GM19397 (cell line): ENCODE results near the gene HSPA1A.

Experiments used
- ATAC-seq: cut with Tn5 transposase; IDR thresholded peaks from one replicate; pipeline ENCODE4 v1.9.1; 2021; ENCODE audit warnings: mild to moderate bottlenecking, moderate library complexity; ENCODE audit not compliant: unreplicated experiment

Gene HSPA1A

GRCh38 chr6:31815025-31815838 is at the start of gene HSPA1A, which contains the start of gene HSPA1L:
TSS of gene HSPA1A (plus strand) at chr6:31815543. CDS start at chr6:31815757, 214 bp downstream.
TSS of gene HSPA1L (minus strand) at chr6:31815283. CDS start at chr6:31811972, 3,311 bp downstream.
- ATAC-seq, result no peak

DNA sequence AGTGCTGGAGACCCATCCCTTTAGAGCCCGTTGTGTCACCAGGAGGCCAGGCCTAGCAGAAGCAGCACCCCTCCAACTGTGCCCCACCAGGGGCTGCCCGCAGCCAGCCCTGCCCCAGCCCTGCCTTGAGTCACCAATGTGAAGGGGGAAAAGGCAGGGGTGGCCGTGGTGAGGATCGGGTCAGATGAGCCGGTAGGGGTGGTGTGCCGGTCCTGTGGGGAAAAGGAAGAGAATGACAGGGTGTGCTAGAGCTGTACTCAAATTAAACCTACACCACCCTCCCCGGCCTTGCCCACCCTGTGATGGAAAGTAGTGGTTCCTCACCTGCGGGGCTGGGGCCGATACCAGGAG is 49.8 kb upstream of the HSPA1A start:
- ATAC-seq, result no peak

DNA sequence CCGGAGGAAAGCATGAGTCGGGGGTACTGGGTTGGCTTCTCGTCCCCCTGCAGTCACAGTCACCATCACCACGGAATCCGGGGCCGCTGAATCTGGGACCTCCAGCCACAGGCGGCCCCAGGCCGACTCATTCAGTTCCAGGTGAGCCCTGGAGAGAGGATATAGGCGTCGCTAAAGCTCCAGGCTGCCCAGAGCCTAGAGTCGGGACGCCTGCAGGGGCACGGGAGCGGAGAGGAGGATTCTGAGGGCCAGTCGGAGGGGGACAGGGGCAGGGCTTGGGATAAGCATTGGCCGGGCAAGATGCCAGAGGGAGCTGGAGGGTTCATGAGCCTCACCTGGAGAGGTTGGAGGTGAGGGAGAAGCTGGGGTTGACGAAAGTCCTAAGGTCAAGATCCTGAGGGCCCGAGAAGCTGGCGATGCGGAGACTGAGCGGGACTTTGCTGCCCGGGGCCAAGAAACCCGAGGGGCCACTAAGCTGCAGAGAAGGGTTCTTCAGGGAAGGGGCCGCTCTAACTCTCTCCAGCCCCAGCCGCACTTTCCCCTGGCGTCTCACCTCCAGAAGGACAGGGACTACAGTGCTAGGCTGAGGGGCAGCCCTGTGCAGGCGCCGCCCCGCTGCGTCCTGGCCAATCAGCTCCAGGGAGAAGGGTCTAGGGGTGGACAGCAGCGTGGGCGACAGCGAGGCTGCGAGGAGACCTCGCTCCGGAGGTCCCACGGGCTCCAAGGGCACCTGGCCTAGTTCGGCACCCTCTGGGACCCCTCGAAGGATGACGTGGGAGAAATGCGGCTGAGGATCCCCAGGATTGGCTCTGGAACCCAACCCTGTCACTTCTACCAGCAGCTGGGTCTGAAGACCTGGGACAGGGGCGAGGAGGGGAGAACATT is 49.2 kb upstream of the HSPA1A start:
- ATAC-seq, result no peak

- ATAC-seq, result no peak
These were observed 48.2 kb upstream of the HSPA1A start for GRCh38 chr6:31767096-31767645.

- no peak for ATAC-seq
These were observed 46.7 kb upstream of the HSPA1A start for GRCh38 chr6:31768363-31769257.

DNA sequence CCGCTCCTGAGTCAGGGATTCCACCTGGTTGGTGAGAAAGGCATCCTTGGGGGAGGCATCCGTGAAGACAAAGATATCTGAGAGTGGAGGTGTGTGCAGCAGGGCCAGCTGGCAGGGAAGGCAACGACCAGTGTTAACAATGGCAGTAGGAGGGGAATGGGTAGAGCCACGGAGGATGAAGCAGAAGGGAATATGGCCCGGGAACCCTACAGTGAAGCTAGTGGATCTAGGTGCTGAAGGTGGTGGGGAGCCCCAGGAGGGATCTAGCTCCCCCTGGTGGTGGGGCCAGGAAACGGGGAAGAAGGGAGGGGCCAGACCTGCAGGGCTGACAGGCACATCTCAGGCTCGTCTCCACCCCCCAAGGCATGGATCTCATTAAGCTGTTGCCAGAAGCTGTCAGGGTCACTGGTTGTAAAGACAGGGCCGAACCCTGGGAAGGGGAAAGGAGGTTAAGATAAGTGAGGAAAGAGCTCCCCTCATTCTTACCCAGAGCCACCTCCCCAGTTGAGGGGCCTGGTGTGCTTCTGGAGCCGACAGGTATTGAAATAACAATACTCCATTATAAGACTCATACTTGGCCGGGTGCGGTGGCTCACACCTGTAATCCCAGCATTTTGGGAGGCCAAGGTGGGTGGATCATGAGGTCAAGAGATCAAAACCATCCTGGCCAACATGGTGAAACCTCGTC is 45.5 kb upstream of the HSPA1A start:
- no peak for ATAC-seq

DNA sequence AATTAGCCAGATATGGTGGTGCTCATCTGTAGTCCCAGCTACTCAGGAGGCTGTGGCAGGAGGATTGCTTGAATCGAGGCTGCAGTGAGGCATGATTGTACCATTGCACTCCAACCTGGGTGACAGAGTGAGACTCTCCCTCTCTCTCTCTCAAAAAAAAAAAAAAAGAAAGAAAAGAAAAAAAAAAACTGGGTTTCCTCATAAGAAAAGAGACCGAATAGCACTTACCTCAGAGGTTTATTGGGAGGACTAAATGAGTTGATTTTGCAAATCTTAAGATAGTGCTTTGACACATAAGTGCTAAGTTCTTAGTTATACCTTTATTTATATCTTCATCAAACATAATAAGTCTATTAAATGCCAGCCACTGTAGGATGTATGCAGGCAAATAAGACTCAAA is 44.5 kb upstream of the HSPA1A start:
- no peak for ATAC-seq

- no peak for ATAC-seq
These were observed 43.4 kb upstream of the HSPA1A start for GRCh38 chr6:31771992-31772358.

DNA sequence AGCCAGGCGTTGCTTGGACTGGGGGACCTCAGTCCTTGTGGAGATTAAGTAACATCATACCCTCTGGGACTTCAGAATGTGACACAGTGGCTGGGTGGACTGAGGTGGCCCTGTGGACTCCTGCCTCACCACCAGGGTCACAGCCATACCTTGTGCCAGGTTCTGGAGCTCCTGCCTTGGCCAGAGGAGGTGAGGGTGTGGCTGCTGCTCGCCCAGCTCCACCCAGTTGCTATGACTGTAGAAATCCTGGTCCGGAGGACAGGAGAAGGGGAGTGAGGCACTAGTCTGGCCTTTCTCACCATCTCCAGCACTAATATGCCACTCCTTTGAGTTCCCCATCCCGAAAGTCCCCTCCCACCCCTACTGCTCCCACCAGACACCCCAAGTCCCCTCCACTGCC is 40.2 kb upstream of the HSPA1A start:
- no peak for ATAC-seq

GRCh38 chr6:31775633-31776484 is 39.5 kb upstream of the HSPA1A start:
- ATAC-seq, result no peak

DNA sequence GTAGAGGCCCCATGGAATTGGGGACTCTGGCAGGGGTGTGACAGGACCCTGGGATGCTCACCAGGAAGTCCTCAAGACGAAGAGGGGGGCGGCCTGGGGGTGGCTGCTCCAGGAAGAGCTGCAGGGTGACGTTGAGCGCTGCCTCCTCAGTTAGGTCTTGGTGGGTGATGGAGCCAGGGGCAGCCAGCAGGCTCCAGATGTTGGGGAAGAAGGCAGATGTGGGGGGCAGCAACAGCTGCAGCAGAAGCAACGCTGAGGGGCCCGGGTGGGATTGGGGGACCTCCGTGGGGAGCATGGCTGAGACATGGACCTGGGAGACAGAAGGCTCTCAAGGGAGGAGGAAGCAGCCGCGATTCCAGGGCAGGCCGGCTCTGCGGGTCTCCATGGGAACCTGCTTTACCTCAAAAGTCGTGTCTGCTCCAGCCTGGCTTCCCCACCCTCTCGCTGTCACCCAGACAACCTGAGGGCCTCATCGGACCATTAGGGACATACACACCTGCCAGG is 38.8 kb upstream of the HSPA1A start:
- no peak for ATAC-seq

GRCh38 chr6:31776989-31777666 is 38.2 kb upstream of the HSPA1A start, which contains the start of gene VWA7:
TSS of gene VWA7 (minus strand) at chr6:31777328. CDS start at chr6:31776779, 549 bp downstream.
- ATAC-seq, result no peak

- ATAC-seq, result no peak
These were observed 37.7 kb upstream of the HSPA1A start for GRCh38 chr6:31777667-31778050.

GRCh38 chr6:31778193-31778592 is 37.1 kb upstream of the HSPA1A start:
- no peak for ATAC-seq

GRCh38 chr6:31778999-31779885 is 36.1 kb upstream of the HSPA1A start:
- no peak for ATAC-seq

- ATAC-seq, result no peak
These were observed 35.4 kb upstream of the HSPA1A start for GRCh38 chr6:31779908-31780307.

DNA sequence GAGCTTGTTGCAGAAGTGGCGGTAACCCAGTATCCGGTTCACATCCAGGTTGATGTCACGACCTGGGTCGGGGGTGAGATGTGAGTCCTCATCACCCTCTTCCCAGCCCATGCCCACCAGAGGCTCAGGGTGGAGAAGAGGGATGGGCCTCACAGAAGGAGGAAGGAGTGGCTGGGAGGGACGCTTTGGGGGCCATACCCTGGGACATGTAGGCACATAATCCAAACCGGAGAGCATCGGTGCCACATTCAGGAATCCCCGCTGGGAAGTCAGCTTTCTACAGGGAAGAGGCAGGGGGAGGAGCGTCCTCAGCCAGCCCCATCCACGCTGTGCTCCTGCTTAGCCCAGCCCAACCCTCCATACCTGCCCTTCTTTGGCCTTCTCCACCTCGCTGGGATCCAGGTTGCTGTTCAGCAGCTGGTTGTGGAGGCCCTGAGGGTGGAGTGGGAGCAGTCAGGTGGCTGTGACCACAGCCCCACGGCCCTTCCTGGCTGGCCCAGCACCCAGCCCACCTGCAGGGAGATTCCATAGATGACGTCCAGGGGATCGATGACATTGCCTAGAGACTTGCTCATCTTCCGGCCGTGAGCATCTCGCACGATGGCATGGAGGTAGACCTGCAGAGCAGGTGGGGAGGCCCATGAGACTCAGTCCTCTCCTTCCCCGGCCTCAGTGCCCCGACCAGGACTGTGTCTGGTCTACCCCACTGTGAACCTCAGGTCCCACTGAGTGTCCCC is 34.7 kb upstream of the HSPA1A start:
- ATAC-seq, result no peak
